ENCODE results near the gene CDK8.

GRCh38 chr13:26259634-26260033 is 5.7 kb downstream of the CDK8 start:
- TF ChIP-seq JUN (IDR thresholded peaks at IDR 0.05; ENCODE audit: borderline replicate concordance, low read depth, low read length): no peak
- no peak for TF ChIP-seq JUN (CRISPR knock-in tag; IDR thresholded peaks at IDR 0.05; ENCODE audit: borderline replicate concordance)
- no peak for TF ChIP-seq POLR2A (conservative IDR thresholded peaks at IDR 0.05)
- no peak for TF ChIP-seq DLX4 (CRISPR knock-in tag; IDR thresholded peaks at IDR 0.05)
- no peak for TF ChIP-seq AFF4 (CRISPR knock-in tag; IDR thresholded peaks at IDR 0.05)
- TF ChIP-seq CBX2 (IDR thresholded peaks at IDR 0.05; ENCODE audit: insufficient read depth, low read length, poor library complexity, severe bottlenecking): no peak
- no peak for TF ChIP-seq TCF15 (CRISPR knock-in tag; IDR thresholded peaks at IDR 0.05)
- no peak for TF ChIP-seq ZNF197 (CRISPR knock-in tag; IDR thresholded peaks at IDR 0.05; ENCODE audit: low read depth)
- TF ChIP-seq NR0B1 (IDR thresholded peaks at IDR 0.05; ENCODE audit: partially characterized antibody): no peak

All from K562 (cell line).